HUES64 (cell line): ENCODE data around the gene OGN.

Experiments
- H3K27ac ChIP-seq: 2 replicates; pipeline ENCODE4 v1.7.0; 2013; ENCODE audit warnings: low read depth, low read length, inconsistent platforms
- H3K27me3 ChIP-seq: 2 replicates; pipeline ENCODE4 v1.6.1; 2013; ENCODE audit warnings: mild to moderate bottlenecking, low read length; ENCODE audit not compliant: insufficient read depth
- H3K36me3 ChIP-seq: 2 replicates; pipeline ENCODE4 v1.6.1; 2013; ENCODE audit warnings: mild to moderate bottlenecking, low read length; ENCODE audit not compliant: insufficient read depth
- H3K4me1 ChIP-seq: 2 replicates; pipeline ENCODE4 v1.6.1; 2013; ENCODE audit warnings: mild to moderate bottlenecking, low read length, moderate library complexity; ENCODE audit not compliant: insufficient read depth
- H3K4me3 ChIP-seq: 2 replicates; pipeline ENCODE4 v1.5.1; 2013; ENCODE audit warnings: mild to moderate bottlenecking, low read length, moderate library complexity
- H3K9ac ChIP-seq: 2 replicates; pipeline ENCODE4 v1.6.1; 2013; ENCODE audit warnings: mild to moderate bottlenecking, low read depth, low read length
- H3K9me3 ChIP-seq: 2 replicates; pipeline ENCODE4 v1.6.1; 2013; ENCODE audit warnings: low read depth, low read length; ENCODE audit not compliant: insufficient read depth
- WGBS: fragments of 150-250, 120-280 bp; methylation state at CpG from one replicate; pipeline ENCODE4 v1.1.7; 2013; ENCODE audit warnings: missing lambda C conversion rate; 5-methylcytosine and 5-hydroxymethylcytosine counted together

The OGN gene

GRCh38 chr9:92380603-92381002 lies 23.8 kb downstream of the OGN start:
- WGBS, result 98% methylated on average over 2 of the region's 2 CpGs
- Histone ChIP-seq H3K9me3 (no peaks in the 10 kb centered on the region), H3K27me3 (no peaks in the 10 kb centered on the region)

GRCh38 chr9:92378865-92379560 lies 25.4 kb downstream of the OGN start:
- no peak overlapping the region for H3K4me3 ChIP-seq
- no peaks in the 10 kb centered on the region for H3K36me3 ChIP-seq
- peaks cover 39% of the 10 kb centered on the region for H3K4me1 ChIP-seq
- no peaks in the 10 kb centered on the region for H3K27me3 ChIP-seq
- H3K9me3 ChIP-seq, result no peaks in the 10 kb centered on the region
- H3K27ac ChIP-seq, result no peak overlapping the region
- WGBS, result 62% methylated on average over 6 of the region's 7 CpGs
- no peak overlapping the region for H3K9ac ChIP-seq

More at GRCh38 chr9:92380603-92381002, 23.8 kb downstream of the OGN start:
- H3K4me1 ChIP-seq, result peaks cover 39% of the 10 kb centered on the region
- H3K27ac ChIP-seq, result no peak overlapping the region
- no peak overlapping the region for H3K4me3 ChIP-seq
- H3K9ac ChIP-seq, result no peak overlapping the region
- H3K36me3 ChIP-seq, result no peaks in the 10 kb centered on the region

GRCh38 chr9:92377876-92378275 lies 26.5 kb downstream of the OGN start:
- no peak overlapping the region for H3K27ac ChIP-seq
- peaks cover 39% of the 10 kb centered on the region for H3K4me1 ChIP-seq
- H3K9me3 ChIP-seq, result no peaks in the 10 kb centered on the region

GRCh38 chr9:92373167-92373566 lies 31.2 kb downstream of the OGN start:
- no peaks in the 10 kb centered on the region for H3K9me3 ChIP-seq
- no peak overlapping the region for H3K4me3 ChIP-seq
- H3K36me3 ChIP-seq, result no peaks in the 10 kb centered on the region
- H3K27ac ChIP-seq, result no peak overlapping the region
- H3K9ac ChIP-seq, result no peak overlapping the region
- WGBS, result 100% methylated on average over 1 of the region's 2 CpGs
- no peaks in the 10 kb centered on the region for H3K27me3 ChIP-seq
- H3K4me1 ChIP-seq, result peaks cover 15% of the 10 kb centered on the region; the same call in 1 of the 2 replicates

More at GRCh38 chr9:92377876-92378275, 26.5 kb downstream of the OGN start:
- Histone ChIP-seq H3K27me3 (no peaks in the 10 kb centered on the region), H3K36me3 (no peaks in the 10 kb centered on the region), H3K9ac (no peak overlapping the region), H3K4me3 (no peak overlapping the region)
- 91% methylated on average over 1 of the region's 2 CpGs for WGBS

- 0 out of 2 replicates have a peak, but pooled peaks cover 3% of the 10 kb centered on the region for H3K4me1 ChIP-seq
- 0 out of 2 replicates have a peak, but pooled peaks cover 4% of the 10 kb centered on the region for H3K36me3 ChIP-seq
Measured at GRCh38 chr9:92369075-92369474, 35.3 kb downstream of the OGN start.

GRCh38 chr9:92360083-92360482 lies 44.3 kb downstream of the OGN start:
- WGBS, result 100% methylated on average over 1 of the region's 3 CpGs
- Histone ChIP-seq H3K27me3 (no peaks in the 10 kb centered on the region), H3K4me1 (no peaks in the 10 kb centered on the region), H3K27ac (no peak overlapping the region), H3K9me3 (no peaks in the 10 kb centered on the region; the same call in 1 of the 2 replicates), H3K36me3 (no peaks in the 10 kb centered on the region), H3K4me3 (no peak overlapping the region), H3K9ac (no peak overlapping the region)

More at GRCh38 chr9:92369075-92369474, 35.3 kb downstream of the OGN start:
- no peak overlapping the region for H3K4me3 ChIP-seq
- H3K9me3 ChIP-seq, result no peaks in the 10 kb centered on the region
- H3K27ac ChIP-seq, result no peak overlapping the region
- no peak overlapping the region for H3K9ac ChIP-seq
- no peaks in the 10 kb centered on the region for H3K27me3 ChIP-seq
- 10% methylated on average over 2 of the region's 2 CpGs for WGBS

- H3K4me1 ChIP-seq, result no peaks in the 10 kb centered on the region
- H3K27ac ChIP-seq, result no peak overlapping the region
- H3K4me3 ChIP-seq, result no peak overlapping the region
- H3K27me3 ChIP-seq, result no peaks in the 10 kb centered on the region
- WGBS, result 93% methylated on average over 2 of the region's 2 CpGs
- no peaks in the 10 kb centered on the region for H3K36me3 ChIP-seq
- no peak overlapping the region for H3K9ac ChIP-seq
- H3K9me3 ChIP-seq, result peaks cover under 1% of the 10 kb centered on the region
Measured at GRCh38 chr9:92359394-92359995, 44.9 kb downstream of the OGN start.

- H3K27me3 ChIP-seq, result no peaks in the 10 kb centered on the region
- no peak overlapping the region for H3K4me3 ChIP-seq
- 95% methylated on average over 6 of the region's 6 CpGs for WGBS
- peaks cover 4% of the 10 kb centered on the region for H3K9me3 ChIP-seq
- H3K36me3 ChIP-seq, result peaks cover 9% of the 10 kb centered on the region; the same call in 1 of the 2 replicates
- H3K27ac ChIP-seq, result no peak overlapping the region
- no peak overlapping the region for H3K9ac ChIP-seq
- no peaks in the 10 kb centered on the region for H3K4me1 ChIP-seq
Measured at GRCh38 chr9:92353051-92353450, 51.3 kb downstream of the OGN start.

- Histone ChIP-seq H3K36me3 (peaks cover 14% of the 10 kb centered on the region; the same call in 1 of the 2 replicates), H3K27ac (no peak overlapping the region), H3K9me3 (peaks cover 4% of the 10 kb centered on the region; the same call in 1 of the 2 replicates), H3K9ac (no peak overlapping the region), H3K4me1 (no peaks in the 10 kb centered on the region), H3K27me3 (no peaks in the 10 kb centered on the region), H3K4me3 (no peak overlapping the region)
Measured at GRCh38 chr9:92350740-92351133, 53.6 kb downstream of the OGN start.

- peaks cover 17% of the 10 kb centered on the region; the same call in 1 of the 2 replicates for H3K36me3 ChIP-seq
- no peaks in the 10 kb centered on the region for H3K4me1 ChIP-seq
- H3K27ac ChIP-seq, result no peak overlapping the region
Measured at GRCh38 chr9:92349771-92350739, 54.3 kb downstream of the OGN start.

GRCh38 chr9:92345582-92345981 lies 58.8 kb downstream of the OGN start:
- H3K9me3 ChIP-seq, result peaks cover 3% of the 10 kb centered on the region; the same call in 1 of the 2 replicates
- H3K4me3 ChIP-seq, result no peak overlapping the region
- no peaks in the 10 kb centered on the region for H3K27me3 ChIP-seq
- no peaks in the 10 kb centered on the region for H3K4me1 ChIP-seq
- H3K27ac ChIP-seq, result no peak overlapping the region
- H3K36me3 ChIP-seq, result peaks cover 21% of the 10 kb centered on the region
- H3K9ac ChIP-seq, result no peak overlapping the region

More at GRCh38 chr9:92349771-92350739, 54.3 kb downstream of the OGN start:
- Histone ChIP-seq H3K27me3 (no peaks in the 10 kb centered on the region), H3K9me3 (peaks cover 4% of the 10 kb centered on the region; the same call in 1 of the 2 replicates), H3K4me3 (no peak overlapping the region), H3K9ac (no peak overlapping the region)
- 94% methylated on average over 5 of the region's 7 CpGs for WGBS
